ENCODE data around the gene DENND5A.
"Not testable (repeated sequence)": the region's sequence is repeated elsewhere in the genome, so short reads cannot be mapped to it uniquely, and the experiment has no call there.

Gene DENND5A

GRCh38 chr11:9172389-9172788, 92.8 kb downstream of the DENND5A start:
- no peak for DNase-seq

GRCh38 chr11:9170450-9170849, 94.7 kb downstream of the DENND5A start:
- no peak for DNase-seq

GRCh38 chr11:9169595-9170295, 95.4 kb downstream of the DENND5A start:
- no peak for DNase-seq

- DNase-seq: not testable (repeated sequence)
Observed at GRCh38 chr11:9161991-9162390, 103.2 kb downstream of the DENND5A start.

GRCh38 chr11:9160166-9160565, 105.0 kb downstream of the DENND5A start:
- DNase-seq: no peak

- no peak for DNase-seq
Observed at GRCh38 chr11:9158898-9159391, 106.2 kb downstream of the DENND5A start.

GRCh38 chr11:9155930-9156329, 109.2 kb downstream of the DENND5A start:
- DNase-seq: no peak

- no peak for DNase-seq
Observed at GRCh38 chr11:9153651-9154050, 111.5 kb downstream of the DENND5A start.

GRCh38 chr11:9151631-9152030, 113.5 kb downstream of the DENND5A start:
- no peak for DNase-seq

- DNase-seq: no peak
Observed at GRCh38 chr11:9150926-9151325, 114.2 kb downstream of the DENND5A start.

GRCh38 chr11:9150501-9150900, 114.6 kb downstream of the DENND5A start:
- DNase-seq: no peak

- no peak for DNase-seq
Observed at GRCh38 chr11:9148727-9149126, 116.4 kb downstream of the DENND5A start.

- DNase-seq: no peak
Observed at GRCh38 chr11:9148035-9148434, 117.1 kb downstream of the DENND5A start.

- no peak for DNase-seq
Observed at GRCh38 chr11:9146477-9146876, 118.7 kb downstream of the DENND5A start.

- no peak for DNase-seq
Observed at GRCh38 chr11:9145283-9145682, 119.9 kb downstream of the DENND5A start.

GRCh38 chr11:9144828-9145227, 120.3 kb downstream of the DENND5A start:
- no peak for DNase-seq

GRCh38 chr11:9143721-9144120, 121.4 kb downstream of the DENND5A start:
- DNase-seq: no peak

- DNase-seq: no peak
Observed at GRCh38 chr11:9142732-9143131, 122.4 kb downstream of the DENND5A start.

- DNase-seq: no peak
Observed at GRCh38 chr11:9141186-9141585, 124.0 kb downstream of the DENND5A start.

- DNase-seq: no peak
Observed at GRCh38 chr11:9139628-9140357, 125.4 kb downstream of the DENND5A start.

GRCh38 chr11:9138612-9139579, 126.3 kb downstream of the DENND5A start:
- no peak for DNase-seq

GRCh38 chr11:9138133-9138453, 127.1 kb downstream of the DENND5A start:
- no peak for DNase-seq
